CD4-positive, alpha-beta T cell treated with Interleukin-2 at 100 ng/mL for 4 hours (primary cell): ENCODE data around the gene VPS13D.

Experiments used
- DNase-seq: peaks from one replicate; pipeline ENCODE4 v3.0.0-alpha.2; 2020; ENCODE audit warnings: low spot score

The VPS13D gene

GRCh38 chr1:12490532-12491142 is 260.8 kb downstream of the VPS13D start:
- DNase-seq, result no peak

- no peak for DNase-seq
These were observed 261.8 kb downstream of the VPS13D start for GRCh38 chr1:12491656-12492055.

GRCh38 chr1:12495725-12496124 is 265.9 kb downstream of the VPS13D start:
- no peak for DNase-seq

GRCh38 chr1:12496154-12496961 is 266.5 kb downstream of the VPS13D start:
- DNase-seq, result no peak

- no peak for DNase-seq
These were observed 269.9 kb downstream of the VPS13D start for GRCh38 chr1:12499539-12500240.

GRCh38 chr1:12501661-12502060 is 271.8 kb downstream of the VPS13D start:
- DNase-seq, result no peak

- DNase-seq, result no peak
These were observed 272.7 kb downstream of the VPS13D start for GRCh38 chr1:12502336-12503109.

GRCh38 chr1:12503709-12504108 is 273.9 kb downstream of the VPS13D start:
- no peak for DNase-seq

GRCh38 chr1:12504601-12505000 is 274.8 kb downstream of the VPS13D start:
- no peak for DNase-seq

- DNase-seq, result no peak
These were observed 275.4 kb downstream of the VPS13D start for GRCh38 chr1:12505231-12505630.

GRCh38 chr1:12505639-12506280 is 275.9 kb downstream of the VPS13D start:
- no peak for DNase-seq

- no peak for DNase-seq
These were observed 276.8 kb downstream of the VPS13D start for GRCh38 chr1:12506281-12507280.

- no peak for DNase-seq
These were observed 277.8 kb downstream of the VPS13D start for GRCh38 chr1:12507631-12508030.

GRCh38 chr1:12508849-12509248 is 279.0 kb downstream of the VPS13D start:
- DNase-seq, result no peak

GRCh38 chr1:12511128-12511484 is 281.3 kb downstream of the VPS13D start:
- no peak for DNase-seq

- DNase-seq, result no peak
These were observed 282.0 kb downstream of the VPS13D start for GRCh38 chr1:12511516-12512468.

GRCh38 chr1:12513181-12513580 is 283.4 kb downstream of the VPS13D start:
- DNase-seq, result no peak

GRCh38 chr1:12514590-12514989 is 284.8 kb downstream of the VPS13D start:
- DNase-seq, result no peak

- DNase-seq, result no peak
These were observed 285.4 kb downstream of the VPS13D start for GRCh38 chr1:12515234-12515633.
